PC-9 (cell line): Measurements from ENCODE around the gene L3MBTL3. TPM values are rescaled to one million over a fixed set of nuclear protein-coding genes. Genes with fewer than 3 reads are reported as not detected.

ENCODE experiments used
- BruUV-seq: library from RNA; stranded (reverse); fragments of 400-500 nt; replicated peaks from 2 replicates; lab custom pipeline; 2021; lab: Mats Ljungman, UMichigan
- CTCF ChIA-PET: fragments of 300-600 bp; sonication (Branson Sonifier 250); formaldehyde crosslinking; loops from one replicate; lab custom pipeline; 2022; ENCODE audit warnings: antibody characterized with exemption; lab: Charles Lee
- POLR2A ChIA-PET: fragments of 300-600 bp; sonication (Branson Sonifier 250); formaldehyde crosslinking; loops from one replicate; lab custom pipeline; 2022; ENCODE audit warnings: antibody characterized with exemption; ENCODE audit not compliant: unreplicated experiment; lab: Charles Lee
- DNase-seq, 2 experiments: peaks; one replicate each; pipeline versions ENCODE4 v3.0.0 to v3.0.0-alpha.2; 2015 to 2022; ENCODE audit warnings: mixed read lengths in 1 of 2
- H2AFZ ChIP-seq: fragments of 200-600 bp; sonication (generic); 2 replicates; pipeline ENCODE4 v1.8.1; 2017; ENCODE audit warnings: antibody characterized with exemption
- H3F3A ChIP-seq: fragments of 200-600 bp; sonication (generic); 2 replicates; pipeline ENCODE4 v1.8.1; 2017; ENCODE audit warnings: antibody characterized with exemption, mild to moderate bottlenecking, low read depth; ENCODE audit not compliant: insufficient read depth
- H3K27ac ChIP-seq: fragments of 200-600 bp; sonication (generic); 2 replicates; pipeline ENCODE4 v1.6.1; 2016; ENCODE audit warnings: mixed run types
- H3K27me3 ChIP-seq: fragments of 200-600 bp; sonication (generic); 2 replicates; pipeline ENCODE4 v1.6.1; 2016; ENCODE audit warnings: low read depth, mixed run types; ENCODE audit not compliant: insufficient read depth
- H3K36me3 ChIP-seq: fragments of 200-600 bp; sonication (generic); 2 replicates; pipeline ENCODE4 v1.6.1; 2016; ENCODE audit warnings: low read depth, mixed run types
- H3K4me1 ChIP-seq: fragments of 200-600 bp; sonication (generic); replicated peaks from 2 replicates; pipeline ENCODE4 v1.6.1; 2016; ENCODE audit warnings: mixed run types; ENCODE audit not compliant: insufficient read depth
- H3K4me2 ChIP-seq: fragments of 200-600 bp; sonication (generic); 2 replicates; pipeline ENCODE4 v1.6.1; 2017; ENCODE audit warnings: mixed run types
- H3K4me3 ChIP-seq: fragments of 200-600 bp; sonication (generic); 2 replicates; pipeline ENCODE4 v1.6.1; 2016; ENCODE audit warnings: mixed run types
- H3K79me2 ChIP-seq: fragments of 200-600 bp; sonication (generic); 2 replicates; pipeline ENCODE4 v1.6.1; 2017; ENCODE audit warnings: low read depth, mixed run types
- H3K9me2 ChIP-seq: fragments of 200-600 bp; sonication (generic); 2 replicates; pipeline ENCODE4 v1.8.1; 2017; ENCODE audit warnings: mild to moderate bottlenecking; ENCODE audit not compliant: insufficient read depth
- H3K9me3 ChIP-seq: fragments of 200-600 bp; sonication (generic); 2 replicates; pipeline ENCODE4 v1.8.1; 2016; ENCODE audit warnings: low read depth; ENCODE audit not compliant: insufficient read depth
- H4K20me1 ChIP-seq: fragments of 200-600 bp; sonication (generic); 2 replicates; pipeline ENCODE4 v1.8.1; 2017; ENCODE audit not compliant: insufficient read depth
- CTCF ChIP-seq: fragments of 200-600 bp; sonication (generic); conservative IDR thresholded peaks from 2 replicates; pipeline ENCODE4 v1.6.1; 2017; ENCODE audit warnings: mixed run types, antibody characterized with exemption, mild to moderate bottlenecking, moderate library complexity
- EZH2 ChIP-seq: fragments of 200-600 bp; sonication (generic); IDR thresholded peaks from 2 replicates; pipeline ENCODE4 v1.8.0; 2017; ENCODE audit warnings: antibody characterized with exemption, low read depth
- intact Hi-C: fragments of 100-400 bp; cut with micrococcal nuclease; formaldehyde crosslinking; loops from one replicate; pipeline ENCODE4 v1.10.0; 2022; ENCODE audit not compliant: unreplicated experiment
- total RNA-seq: library from RNA; stranded (reverse); gene quantifications from 2 replicates; pipeline ENCODE4 v1.2.3, GENCODE V29; 2021

The L3MBTL3 gene
- total RNA-seq, 1 experiment from 2014 or later: 6.1 TPM

GRCh38 chr6:129978148-129978916 is 40.0 kb upstream of the L3MBTL3 start:
- no peaks in the 10 kb centered on the region for H3K4me1 ChIP-seq
- no peaks in the 10 kb centered on the region for H3K27me3 ChIP-seq
- CTCF ChIA-PET: no interaction called here
- H3K4me2 ChIP-seq: no peak overlapping the region
- H3K9me2 ChIP-seq: no peaks in the 10 kb centered on the region
- no peaks in the 10 kb centered on the region for H3K36me3 ChIP-seq
- no peak for TF ChIP-seq CTCF
- no peak overlapping the region for H3K4me3 ChIP-seq
- BruUV-seq: no TSS peak
- no peaks in the 10 kb centered on the region for H3K79me2 ChIP-seq
- H3F3A ChIP-seq: no peaks in the 10 kb centered on the region
- DNase-seq: no peak
- H4K20me1 ChIP-seq: no peaks in the 10 kb centered on the region
- POLR2A ChIA-PET: no interaction called here
- no peak overlapping the region for H2AFZ ChIP-seq
- H3K27ac ChIP-seq: no peak overlapping the region
- H3K9me3 ChIP-seq: no peaks in the 10 kb centered on the region
- intact Hi-C loops: no loop called here

GRCh38 chr6:129980821-129981220 is 37.6 kb upstream of the L3MBTL3 start:
- ChIA-PET POLR2A (no interaction called here), CTCF (no interaction called here)
- intact Hi-C loops: no loop called here
- Histone ChIP-seq H3K4me3 (no peak overlapping the region), H3K27me3 (no peaks in the 10 kb centered on the region), H3K9me2 (no peaks in the 10 kb centered on the region), H3F3A (no peaks in the 10 kb centered on the region), H4K20me1 (no peaks in the 10 kb centered on the region), H3K27ac (no peak overlapping the region), H3K9me3 (no peaks in the 10 kb centered on the region), H3K36me3 (no peaks in the 10 kb centered on the region), H3K4me1 (no peaks in the 10 kb centered on the region), H3K79me2 (no peaks in the 10 kb centered on the region), H3K4me2 (no peak overlapping the region), H2AFZ (no peak overlapping the region)
- TF ChIP-seq CTCF (no peak), EZH2 (no peak)
- no peak for DNase-seq
- BruUV-seq: no TSS peak

GRCh38 chr6:129981598-129981997 is 36.8 kb upstream of the L3MBTL3 start:
- Histone ChIP-seq H3K4me1 (no peaks in the 10 kb centered on the region), H3K27ac (no peak overlapping the region), H3K36me3 (no peaks in the 10 kb centered on the region), H3K79me2 (no peaks in the 10 kb centered on the region), H4K20me1 (no peaks in the 10 kb centered on the region), H3K9me3 (no peaks in the 10 kb centered on the region), H3F3A (no peaks in the 10 kb centered on the region), H3K27me3 (no peaks in the 10 kb centered on the region), H3K4me2 (no peak overlapping the region), H2AFZ (no peak overlapping the region), H3K9me2 (no peaks in the 10 kb centered on the region), H3K4me3 (no peak overlapping the region)
- POLR2A ChIA-PET: no interaction called here
- CTCF ChIA-PET: interaction anchor here (0.8 to 1.6 kb wide), 3 partner anchors 206 to 383 kb away, joined by 4 to 8 read pairs (median 7); no protein-coding TSS in a partner anchor
- no TSS peak for BruUV-seq
- intact Hi-C loops: no loop called here
- DNase-seq: no peak
- no peak for TF ChIP-seq EZH2
- TF ChIP-seq CTCF: peak; percentile 58
